NCI-H2107 treated with DMSO at 0.1 percent for 48 hours (cell line): ENCODE results near the gene MAST1.
"Not testable (repeated sequence)": the region's sequence is repeated elsewhere in the genome, so short reads cannot be mapped to it uniquely, and the experiment has no call there.

Experiments used
- DNase-seq: peaks from one replicate; lab custom pipeline; 2025; ENCODE audit not compliant: unreplicated experiment; lab: John Stamatoyannopoulos, UW

MAST1 gene

GRCh38 chr19:12800923-12801465, 37.3 kb upstream of the MAST1 start:
- peak; percentile 17 for DNase-seq

- DNase-seq, result peak; percentile 56
Measured at GRCh38 chr19:12801466-12802266, 36.6 kb upstream of the MAST1 start, which contains the start of the genes PRDX2 and THSD8. Gene PRDX2 (minus strand): TSS chr19:12801800. CDS start chr19:12801261, 539 bp downstream. Gene THSD8 (plus strand): TSS chr19:12802069. CDS start chr19:12802072, 3 bp downstream.

- peak; percentile 42 for DNase-seq
Measured at GRCh38 chr19:12802267-12803106, 35.8 kb upstream of the MAST1 start.

GRCh38 chr19:12804051-12804450, 34.3 kb upstream of the MAST1 start:
- DNase-seq, result no peak

- DNase-seq, result peak; percentile 67
Measured at GRCh38 chr19:12806242-12807081, 31.9 kb upstream of the MAST1 start, which contains the start of gene RNASEH2A. Gene RNASEH2A (plus strand): TSS chr19:12806584. CDS start chr19:12806674, 90 bp downstream.

- DNase-seq, result no peak
Measured at GRCh38 chr19:12815088-12815487, 23.2 kb upstream of the MAST1 start.

GRCh38 chr19:12817188-12817587, 21.1 kb upstream of the MAST1 start:
- DNase-seq, result not testable (repeated sequence)

- not testable (repeated sequence) for DNase-seq
Measured at GRCh38 chr19:12817810-12818209, 20.5 kb upstream of the MAST1 start.

- no peak for DNase-seq
Measured at GRCh38 chr19:12821761-12822160, 16.6 kb upstream of the MAST1 start.

GRCh38 chr19:12825254-12826131, 12.8 kb upstream of the MAST1 start:
- no peak for DNase-seq

- peak; percentile 56 for DNase-seq
Measured at GRCh38 chr19:12828494-12828893, 9.8 kb upstream of the MAST1 start.

- no peak for DNase-seq
Measured at GRCh38 chr19:12833418-12833737, 4.9 kb upstream of the MAST1 start.

GRCh38 chr19:12833738-12834565, 4.4 kb upstream of the MAST1 start:
- no peak for DNase-seq

- DNase-seq, result no peak
Measured at GRCh38 chr19:12834566-12834943, 3.8 kb upstream of the MAST1 start, which contains the start of gene RTBDN. Gene RTBDN (minus strand): TSS chr19:12834579. CDS start chr19:12829979, 4,600 bp downstream.

- no peak for DNase-seq
Measured at GRCh38 chr19:12834976-12835757, 3.1 kb upstream of the MAST1 start.

- DNase-seq, result no peak
Measured at GRCh38 chr19:12836529-12836863, 1.8 kb upstream of the MAST1 start.

GRCh38 chr19:12837225-12837624, 1.1 kb upstream of the MAST1 start:
- no peak for DNase-seq
